ENCODE measurements around the gene SLC12A8. TPM values are rescaled to one million over a fixed set of nuclear protein-coding genes. Genes with fewer than 3 reads are reported as not detected.

Gene SLC12A8
- total and polyA plus RNA-seq, 2 experiments from 2014 or later: 6.9 to 15.9 TPM

- TF ChIP-seq POLR2AphosphoS5 (IDR thresholded peaks at IDR 0.05; ENCODE audit: low read depth) (no peak), ZNF114 (CRISPR knock-in tag; IDR thresholded peaks at IDR 0.05) (no peak), ZNF331 (CRISPR knock-in tag; IDR thresholded peaks at IDR 0.05; ENCODE audit: low read depth) (no peak), EZH2phosphoT487 (IDR thresholded peaks at IDR 0.05; ENCODE audit: unreplicated experiment) (no peak), EZH2 (IDR thresholded peaks at IDR 0.05; ENCODE audit: low read depth, unreplicated experiment) (no peak), REST (IDR thresholded peaks at IDR 0.05; ENCODE audit: unreplicated experiment) (no peak), STAT1 (IDR thresholded peaks at IDR 0.05; ENCODE audit: unreplicated experiment) (no peak), ETS1 (IDR thresholded peaks at IDR 0.05) (no peak), NANOG (IDR thresholded peaks at IDR 0.05; ENCODE audit: borderline replicate concordance) (no peak), JUNB (IDR thresholded peaks at IDR 0.05; ENCODE audit: unreplicated experiment) (no peak), CTCF (conservative IDR thresholded peaks at IDR 0.05; ENCODE audit: low read depth in 2 of 2) (no peak), ZNF462 (CRISPR knock-in tag; IDR thresholded peaks at IDR 0.05) (no peak), CREB1 (CRISPR knock-in tag; IDR thresholded peaks at IDR 0.05; ENCODE audit: low read depth) (no peak)
- Mint-ChIP-seq H3K4me3 (peak overlapping the region; percentile 53), H3K36me3 (ENCODE audit: low read depth) (no peaks in the 10 kb centered on the region; the same call in 2 of the 3 replicates), H3K27ac (no peak overlapping the region), H3K4me1 (peaks cover 52% of the 10 kb centered on the region), H3K9me3 (no peaks in the 10 kb centered on the region), H3K27me3 (ENCODE audit: insufficient read depth, low read depth, poor library complexity) (peaks cover 29% of the 10 kb centered on the region)
- peak; percentile 3; the same call in 1 of the 3 replicates for ATAC-seq
- Histone ChIP-seq H3K4me2 (peak overlapping the region; percentile 74), H3K27me3 (ENCODE audit: insufficient read depth) (peaks cover 34% of the 10 kb centered on the region), H3K4me3 (peak overlapping the region; percentile 38), H3K4me1 (ENCODE audit: insufficient read depth) (peaks cover 55% of the 10 kb centered on the region), H3K27ac (ENCODE audit: low read depth) (peak overlapping the region; percentile 46), H2AFZ (no peak overlapping the region), H3F3A (replicated peaks; ENCODE audit: low read depth) (peaks cover 20% of the 10 kb centered on the region), H3K36me3 (ENCODE audit: insufficient read depth) (no peaks in the 10 kb centered on the region; the same call in 1 of the 2 replicates), H3K9me2 (ENCODE audit: insufficient read depth) (no peaks in the 10 kb centered on the region), H4K20me1 (replicated peaks; ENCODE audit: insufficient read depth) (peaks cover 4% of the 10 kb centered on the region; the same call in 1 of the 2 replicates), H3K79me2 (replicated peaks; ENCODE audit: insufficient read depth) (peaks cover 14% of the 10 kb centered on the region; the same call in 1 of the 2 replicates)
- DNase-seq (ENCODE audit: low spot score): peak; percentile 35
Measured at GRCh38 chr3:125052624-125053303, 159.8 kb downstream of the SLC12A8 start.
